ENCODE measurements around the gene VAMP1. TPM values are rescaled to one million over a fixed set of nuclear protein-coding genes. Genes with fewer than 3 reads are reported as not detected.

The VAMP1 gene
- total and polyA plus RNA-seq, 10 of the 15 experiments (the other 5 are each of a cell fraction or from before 2014, with no cell fraction given), result 4.8 to 123 (median 27.5) TPM

- H3K9ac ChIP-seq (ENCODE audit: control insufficient read depth, insufficient read depth, low read length), result peak overlapping the region; percentile 56
- no peak for DNase-seq (ENCODE audit: low read depth, low spot score)
- ChIA-PET SMC1A (ENCODE audit: uncharacterized antibody, unreplicated experiment) (interaction anchor here (0.7 to 8.1 kb wide), 28 partner anchors 11 to 181 kb away, joined by 3 to 211 read pairs (median 5); partner anchors contain the start of genes CD27, GAPDH, MRPL51 and TAPBPL), RAD21 (ENCODE audit: unreplicated experiment) (interaction anchor here (0.7 to 7.6 kb wide), 16 partner anchors 22 to 266 kb away, joined by 3 to 151 read pairs (median 9); partner anchors contain the start of genes CD27, MRPL51, NOP2 and TAPBPL), CTCF (interaction anchor here (0.6 to 8.1 kb wide), 37 partner anchors 9 to 435 kb away, joined by 3 to 240 read pairs (median 4); partner anchors contain the start of genes CD27, GAPDH, MRPL51 and TAPBPL), POLR2A (interaction anchor here (0.6 to 7.3 kb wide), 10 partner anchors 22 to 320 kb away, joined by 3 to 134 read pairs (median 4); partner anchors contain the start of genes CD27, TAPBPL and VAMP1)
- no peaks in the 10 kb centered on the region for H3K36me3 ChIP-seq (ENCODE audit: control insufficient read depth in 2 of 2, insufficient read depth in 2 of 2, low read length in 1 of 2)
- no TSS peak for BruUV-seq (replicated peaks)
- H3K27me3 ChIP-seq (replicated peaks in 1 of 2; ENCODE audit: control insufficient read depth in 2 of 2, insufficient read depth in 2 of 2, low read length in 1 of 2), result no peaks in the 10 kb centered on the region; a peak in 1 of 4 replicates
- intact Hi-C loops (cut with micrococcal nuclease; ENCODE audit: unreplicated experiment), result loop anchor here (1.0 to 5.0 kb wide), 6 partner anchors 42 to 133 kb away; partner anchors contain the start of genes IFFO1 and MRPL51
- no peaks in the 10 kb centered on the region for H4K20me1 ChIP-seq (ENCODE audit: control insufficient read depth, insufficient read depth)
- in situ Hi-C loops (cut with MboI), result no loop called here
- peak overlapping the region; percentile 61 for H3K27ac ChIP-seq (ENCODE audit: control insufficient read depth, insufficient read depth)
- H3K4me3 ChIP-seq, result no peak overlapping the region
- H3K4me1 ChIP-seq (ENCODE audit: control insufficient read depth, insufficient read depth, low read length), result peaks cover 44% of the 10 kb centered on the region
- H3K79me2 ChIP-seq (ENCODE audit: control insufficient read depth, insufficient read depth, low read length), result peaks cover 3% of the 10 kb centered on the region
- peak overlapping the region; percentile 87 for H2AFZ ChIP-seq (ENCODE audit: control insufficient read depth, low read depth, low read length)
- H3K4me2 ChIP-seq (ENCODE audit: control insufficient read depth, insufficient read depth), result peak overlapping the region; percentile 73
- peak; percentile 94 for FAIRE-seq
- WGBS (ENCODE audit: insufficient coverage, insufficient replicate concordance, low lambda C conversion rate, missing lambda C conversion rate), result 11% methylated on average over 9 of the region's 9 CpGs
- peak; percentile 70 for ATAC-seq
- H3K9me3 ChIP-seq (replicated peaks; ENCODE audit: control insufficient read depth, insufficient read depth, low read length), result no peaks in the 10 kb centered on the region
- TF ChIP-seq ZNF24 (IDR thresholded peaks at IDR 0.05) (no peak), GATAD2B (conservative IDR thresholded peaks at IDR 0.05; ENCODE audit: low read depth) (0 out of 2 replicates have a peak, but pooled peaks have one; percentile 34), E2F8 (IDR thresholded peaks at IDR 0.05; ENCODE audit: low read depth, partially characterized antibody) (no peak), TAF1 (IDR thresholded peaks at IDR 0.05; ENCODE audit: borderline replicate concordance, low read depth, low read length) (no peak), CBX3 (IDR thresholded peaks at IDR 0.05; ENCODE audit: borderline replicate concordance, low read depth) (no peak), JUNB (IDR thresholded peaks at IDR 0.05) (no peak), POU2F2 (IDR thresholded peaks at IDR 0.05; ENCODE audit: borderline replicate concordance, low read depth, low read length) (peak; percentile 65; the same call in 1 of the 3 replicates), STAT3 (IDR thresholded peaks at IDR 0.05; ENCODE audit: low read depth, low read length) (no peak), BCL11A (IDR thresholded peaks at IDR 0.05; ENCODE audit: low read depth, low read length) (no peak), NR2C2 (IDR thresholded peaks at IDR 0.05; ENCODE audit: borderline replicate concordance, control insufficient read depth, insufficient read length, low read depth) (no peak), ZNF622 (IDR thresholded peaks at IDR 0.05) (no peak), RELB (IDR thresholded peaks at IDR 0.05; ENCODE audit: low read depth) (peak; percentile 57), ZBTB40 (IDR thresholded peaks at IDR 0.05; ENCODE audit: borderline replicate concordance) (no peak), POLR2AphosphoS5 (IDR thresholded peaks at IDR 0.05; ENCODE audit: low read length) (no peak)
Observed at GRCh38 chr12:6423267-6424007, 47.0 kb downstream of the VAMP1 start.
